ENCODE data around the gene KRT74. TPM values are rescaled to one million over a fixed set of nuclear protein-coding genes. Genes with fewer than 3 reads are reported as not detected.

Gene KRT74
- total RNA-seq, 4 donors from 2014 or later: 2.0 to 44.4 (median 21.2) TPM

DNA sequence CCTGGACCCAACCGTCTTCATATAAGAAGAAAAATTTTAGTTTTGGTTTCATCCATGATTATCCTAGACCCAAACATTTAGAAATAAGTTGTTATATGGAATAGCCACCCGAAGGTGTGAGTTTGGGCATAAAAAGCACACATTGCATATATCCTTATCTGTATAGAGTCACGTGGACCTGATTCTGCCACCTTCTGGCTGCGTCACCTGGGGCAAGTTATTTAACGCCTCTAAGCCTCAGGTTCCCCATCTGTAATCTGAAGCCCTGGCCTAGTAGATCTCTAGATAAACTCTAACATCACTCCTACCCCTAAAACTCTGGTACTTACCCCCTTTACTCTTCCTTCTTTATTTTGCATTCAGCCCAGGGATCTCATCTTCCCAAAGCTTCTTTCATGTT is 39.2 kb downstream of the KRT74 start:
- H3K4me3 ChIP-seq: no peak overlapping the region
- 99% methylated on average over 5 of the region's 5 CpGs for WGBS
- H3K27ac ChIP-seq: no peak overlapping the region
- no peak for DNase-seq (ENCODE audit: low spot score in 2 of 2)
- no peaks in the 10 kb centered on the region for H3K36me3 ChIP-seq
- H3K4me1 ChIP-seq: peaks cover 7% of the 10 kb centered on the region
- no peaks in the 10 kb centered on the region for H3K27me3 ChIP-seq
- TF ChIP-seq, protein P1, sequence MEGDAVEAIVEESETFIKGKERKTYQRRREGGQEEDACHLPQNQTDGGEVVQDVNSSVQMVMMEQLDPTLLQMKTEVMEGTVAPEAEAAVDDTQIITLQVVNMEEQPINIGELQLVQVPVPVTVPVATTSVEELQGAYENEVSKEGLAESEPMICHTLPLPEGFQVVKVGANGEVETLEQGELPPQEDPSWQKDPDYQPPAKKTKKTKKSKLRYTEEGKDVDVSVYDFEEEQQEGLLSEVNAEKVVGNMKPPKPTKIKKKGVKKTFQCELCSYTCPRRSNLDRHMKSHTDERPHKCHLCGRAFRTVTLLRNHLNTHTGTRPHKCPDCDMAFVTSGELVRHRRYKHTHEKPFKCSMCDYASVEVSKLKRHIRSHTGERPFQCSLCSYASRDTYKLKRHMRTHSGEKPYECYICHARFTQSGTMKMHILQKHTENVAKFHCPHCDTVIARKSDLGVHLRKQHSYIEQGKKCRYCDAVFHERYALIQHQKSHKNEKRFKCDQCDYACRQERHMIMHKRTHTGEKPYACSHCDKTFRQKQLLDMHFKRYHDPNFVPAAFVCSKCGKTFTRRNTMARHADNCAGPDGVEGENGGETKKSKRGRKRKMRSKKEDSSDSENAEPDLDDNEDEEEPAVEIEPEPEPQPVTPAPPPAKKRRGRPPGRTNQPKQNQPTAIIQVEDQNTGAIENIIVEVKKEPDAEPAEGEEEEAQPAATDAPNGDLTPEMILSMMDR (IDR thresholded peaks at IDR 0.05): no peak
- no peak for TF ChIP-seq POLR2A (IDR thresholded peaks at IDR 0.05)
- no peak for TF ChIP-seq POLR2AphosphoS5 (IDR thresholded peaks at IDR 0.05)
- no peak for TF ChIP-seq EP300 (IDR thresholded peaks at IDR 0.05)
- no peaks in the 10 kb centered on the region for H3K9me3 ChIP-seq

DNA sequence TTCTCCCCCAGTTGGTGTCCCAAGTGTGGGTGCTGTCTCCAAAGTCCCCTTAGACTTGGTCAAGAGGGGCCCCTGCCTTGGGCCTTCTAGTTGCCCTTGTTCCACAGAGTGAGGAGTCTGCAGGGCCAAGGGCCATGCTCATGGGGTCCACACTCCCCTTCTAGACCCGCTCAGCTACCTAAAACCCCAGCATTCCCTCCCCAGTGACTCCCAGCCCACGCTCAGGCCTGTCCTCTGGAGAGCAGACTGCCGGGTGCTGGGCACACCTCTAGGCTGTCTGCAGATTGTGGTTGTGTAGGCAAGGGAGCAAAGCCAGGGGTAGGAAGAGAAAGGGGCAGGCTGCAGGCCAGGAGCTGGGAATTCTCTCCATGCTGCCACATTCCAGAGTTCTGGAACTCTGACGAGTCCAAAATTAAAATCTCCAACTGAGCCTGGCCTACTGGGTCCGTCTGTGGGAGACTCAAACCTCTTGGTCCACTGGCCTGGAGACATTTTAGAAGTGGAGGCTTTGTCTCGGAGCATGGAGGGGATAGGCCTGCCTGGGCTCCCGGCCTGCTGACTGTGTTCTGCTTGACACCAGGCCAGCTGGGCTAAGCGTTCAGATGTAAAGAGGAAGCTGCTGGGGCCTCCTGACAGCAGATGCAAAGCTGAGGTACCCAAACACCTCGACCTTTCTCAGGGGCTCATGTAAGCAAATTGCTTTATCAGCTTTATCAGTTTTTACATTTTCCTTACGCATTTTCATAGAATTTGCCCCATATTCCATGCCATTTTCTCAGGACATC is 39.8 kb downstream of the KRT74 start:
- peak in 1 of 2 donors; percentile 37 for DNase-seq (ENCODE audit: low spot score in 2 of 2)
- no peaks in the 10 kb centered on the region for H3K36me3 ChIP-seq
- TF ChIP-seq POLR2A (IDR thresholded peaks at IDR 0.05): no peak
- no peak for TF ChIP-seq POLR2AphosphoS5 (IDR thresholded peaks at IDR 0.05)
- TF ChIP-seq EP300 (IDR thresholded peaks at IDR 0.05): no peak
- TF ChIP-seq, protein P1 (IDR thresholded peaks at IDR 0.05): no peak
- 63% methylated on average over 8 of the region's 10 CpGs for WGBS
- no peak overlapping the region for H3K27ac ChIP-seq
- H3K9me3 ChIP-seq: no peaks in the 10 kb centered on the region
- H3K27me3 ChIP-seq: no peaks in the 10 kb centered on the region
- H3K4me3 ChIP-seq: no peak overlapping the region
- peaks cover 2% of the 10 kb centered on the region for H3K4me1 ChIP-seq

DNA sequence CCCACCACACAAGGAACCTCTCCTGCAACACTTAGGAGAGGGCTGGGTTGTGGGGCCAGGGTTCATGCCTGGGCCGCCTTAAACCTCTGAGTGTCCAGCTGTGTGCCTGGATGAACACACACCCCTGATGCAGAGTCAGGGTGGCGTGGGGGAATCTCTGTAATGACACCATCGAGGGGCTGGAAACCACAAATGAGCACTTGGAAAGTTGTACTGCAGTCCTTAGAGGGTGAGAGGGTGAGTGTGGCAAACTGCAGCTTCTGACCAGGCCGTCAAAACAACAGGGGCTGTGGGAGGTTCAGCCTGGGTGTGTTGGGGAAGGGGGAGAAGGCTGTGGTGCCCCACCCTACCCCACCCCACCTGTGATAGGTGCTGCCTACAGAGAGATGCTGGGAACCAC is 41.0 kb downstream of the KRT74 start:
- no peaks in the 10 kb centered on the region for H3K4me1 ChIP-seq
- TF ChIP-seq EP300 (IDR thresholded peaks at IDR 0.05): no peak
- TF ChIP-seq, protein P1 (IDR thresholded peaks at IDR 0.05): no peak
- no peak for TF ChIP-seq POLR2A (IDR thresholded peaks at IDR 0.05)
- no peak for TF ChIP-seq POLR2AphosphoS5 (IDR thresholded peaks at IDR 0.05)
- WGBS: 71% methylated on average over 4 of the region's 4 CpGs
- DNase-seq (ENCODE audit: low spot score in 2 of 2): no peak
- H3K36me3 ChIP-seq: no peaks in the 10 kb centered on the region
- no peaks in the 10 kb centered on the region for H3K27me3 ChIP-seq
- no peak overlapping the region for H3K4me3 ChIP-seq
- H3K27ac ChIP-seq: no peak overlapping the region
- H3K9me3 ChIP-seq: no peaks in the 10 kb centered on the region

DNA sequence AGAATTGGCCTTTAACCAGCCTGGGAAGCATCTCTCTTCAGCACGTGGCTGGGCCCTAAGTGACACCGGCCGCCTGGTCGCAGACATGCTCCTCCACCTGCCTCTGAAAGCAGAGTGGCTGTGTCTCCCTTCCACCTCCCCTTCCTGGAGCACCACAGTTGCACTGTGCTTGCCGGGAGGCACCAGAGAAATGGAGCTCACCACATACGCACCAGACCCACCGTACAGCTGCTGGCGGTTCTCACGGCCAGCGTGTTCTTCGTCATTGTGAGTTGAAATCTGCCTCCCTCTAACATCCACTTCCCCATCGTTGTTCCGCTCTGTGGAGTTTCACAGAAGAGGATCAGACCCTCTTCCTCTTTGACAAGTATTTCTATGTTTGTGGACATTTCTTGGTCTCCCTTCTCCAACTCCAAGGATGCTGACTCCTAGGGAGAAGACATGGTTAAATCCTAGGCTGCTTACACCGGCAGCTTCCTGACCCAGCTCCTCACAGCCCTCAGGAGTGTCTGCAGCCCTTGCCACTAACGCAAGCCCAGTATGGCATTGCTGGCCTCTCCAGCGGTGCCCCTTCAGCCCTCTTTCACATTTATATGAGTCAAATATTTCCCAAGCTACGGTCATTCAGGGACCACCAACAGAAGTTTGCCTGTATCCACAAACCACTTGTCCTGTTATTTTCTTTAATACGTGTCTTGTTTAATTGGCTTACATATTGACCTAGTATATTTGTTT is 41.9 kb downstream of the KRT74 start:
- DNase-seq (ENCODE audit: low spot score in 2 of 2): no peak
- 83% methylated on average over 14 of the region's 18 CpGs for WGBS
- TF ChIP-seq, protein P1 (IDR thresholded peaks at IDR 0.05): no peak
- TF ChIP-seq POLR2A (IDR thresholded peaks at IDR 0.05): no peak
- no peak for TF ChIP-seq EP300 (IDR thresholded peaks at IDR 0.05)
- TF ChIP-seq POLR2AphosphoS5 (IDR thresholded peaks at IDR 0.05): no peak
- H3K9me3 ChIP-seq: no peaks in the 10 kb centered on the region
- H3K4me3 ChIP-seq: no peak overlapping the region
- no peaks in the 10 kb centered on the region for H3K4me1 ChIP-seq
- H3K36me3 ChIP-seq: no peaks in the 10 kb centered on the region
- no peaks in the 10 kb centered on the region for H3K27me3 ChIP-seq
- no peak overlapping the region for H3K27ac ChIP-seq

DNA sequence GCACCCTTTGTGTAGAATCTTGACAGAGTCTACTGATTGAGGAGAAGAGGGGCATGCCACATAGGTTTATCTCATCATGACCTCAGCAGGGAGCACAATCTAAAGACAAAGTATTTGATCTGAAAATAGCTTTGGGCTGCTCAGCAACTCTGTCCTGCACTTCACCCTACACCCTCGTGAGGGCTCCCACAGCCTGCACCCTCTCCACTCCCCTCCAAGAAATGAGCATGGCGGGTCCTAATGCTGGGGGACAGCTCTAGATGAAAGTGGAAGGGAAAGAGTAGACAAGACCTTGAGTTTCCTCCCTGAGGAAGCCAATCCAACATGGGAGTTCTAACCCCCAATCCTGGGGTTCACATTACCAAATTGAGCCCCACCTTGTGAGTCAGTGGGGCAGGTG is 42.7 kb downstream of the KRT74 start:
- no peak for DNase-seq (ENCODE audit: low spot score in 2 of 2)
- H3K9me3 ChIP-seq: no peaks in the 10 kb centered on the region
- H3K36me3 ChIP-seq: no peaks in the 10 kb centered on the region
- H3K4me3 ChIP-seq: no peak overlapping the region
- WGBS: 100% methylated on average over 2 of the region's 2 CpGs
- TF ChIP-seq POLR2AphosphoS5 (IDR thresholded peaks at IDR 0.05) (no peak), POLR2A (IDR thresholded peaks at IDR 0.05) (no peak), EP300 (IDR thresholded peaks at IDR 0.05) (no peak)
- TF ChIP-seq, protein P1 (IDR thresholded peaks at IDR 0.05): no peak
- H3K4me1 ChIP-seq: peaks cover 3% of the 10 kb centered on the region
- no peak overlapping the region for H3K27ac ChIP-seq
- H3K27me3 ChIP-seq: no peaks in the 10 kb centered on the region

All from suprapubic skin (tissue), 4 donors.